Measurements from ENCODE around the gene STAMBPL1. TPM values are rescaled to one million over a fixed set of nuclear protein-coding genes. Genes with fewer than 3 reads are reported as not detected.
"Not testable (repeated sequence)": the region's sequence is repeated elsewhere in the genome, so short reads cannot be mapped to it uniquely, and the experiment has no call there.

STAMBPL1 gene
- total RNA-seq, 1 donor from 2014 or later, result 2.4 TPM

- ATAC-seq (peak; percentile 62), DNase-seq (no peak)
- intact Hi-C loops (cut with micrococcal nuclease), result no loop called here
Observed at GRCh38 chr10:88913127-88913526, 33.1 kb downstream of the STAMBPL1 start.

- ATAC-seq, result peak; percentile 42
- intact Hi-C loops (cut with micrococcal nuclease), result no loop called here
- no peak for DNase-seq
Observed at GRCh38 chr10:88913788-88914187, 33.7 kb downstream of the STAMBPL1 start.

DNA sequence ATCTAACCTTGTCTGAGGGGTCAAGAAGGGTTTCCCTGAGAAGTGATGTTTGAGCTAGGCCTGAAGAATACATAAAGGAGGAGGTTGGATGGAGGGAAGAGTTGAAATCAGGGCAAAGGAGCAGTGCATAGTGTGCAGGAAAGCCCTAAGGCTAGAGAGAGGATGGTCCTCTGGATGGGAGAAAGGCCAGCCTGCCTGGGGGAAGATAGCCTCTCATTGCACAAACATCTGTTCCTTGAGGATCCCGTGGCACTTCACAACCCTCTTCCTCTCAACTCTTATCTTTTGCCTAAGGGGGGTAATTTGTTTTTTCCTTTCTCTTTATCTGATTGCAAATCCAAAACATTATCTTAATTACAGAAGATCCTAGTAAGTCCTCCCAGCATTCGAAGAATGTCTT is 35.7 kb downstream of the STAMBPL1 start:
- DNase-seq (no peak), ATAC-seq (no peak)
- intact Hi-C loops (cut with micrococcal nuclease), result no loop called here

DNA sequence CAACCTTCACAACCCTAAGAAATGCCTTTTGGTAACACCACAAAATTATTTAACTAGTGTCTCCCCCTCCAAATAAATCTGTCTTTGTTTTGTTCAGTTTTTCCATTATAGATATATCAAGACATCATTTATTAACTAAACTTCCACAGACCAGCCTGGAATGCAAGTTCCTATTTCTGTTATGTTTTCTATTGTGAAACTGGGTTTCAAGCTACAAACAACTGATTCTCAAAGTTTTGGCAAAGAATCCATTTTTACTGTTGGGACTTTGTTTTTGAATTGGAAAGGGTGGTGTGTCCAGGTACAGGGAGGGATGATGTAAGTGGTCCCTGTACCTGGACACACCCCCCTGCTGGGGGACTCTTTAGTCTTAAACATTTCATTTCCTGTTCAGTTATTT is 36.2 kb downstream of the STAMBPL1 start:
- intact Hi-C loops (cut with micrococcal nuclease), result no loop called here
- no peak for DNase-seq

GRCh38 chr10:88916986-88917385 is 36.9 kb downstream of the STAMBPL1 start:
- ATAC-seq (no peak), DNase-seq (no peak)
- intact Hi-C loops (cut with micrococcal nuclease), result no loop called here

More for the DNA sequence above, 36.2 kb downstream of the STAMBPL1 start:
- ATAC-seq, result no peak

DNA sequence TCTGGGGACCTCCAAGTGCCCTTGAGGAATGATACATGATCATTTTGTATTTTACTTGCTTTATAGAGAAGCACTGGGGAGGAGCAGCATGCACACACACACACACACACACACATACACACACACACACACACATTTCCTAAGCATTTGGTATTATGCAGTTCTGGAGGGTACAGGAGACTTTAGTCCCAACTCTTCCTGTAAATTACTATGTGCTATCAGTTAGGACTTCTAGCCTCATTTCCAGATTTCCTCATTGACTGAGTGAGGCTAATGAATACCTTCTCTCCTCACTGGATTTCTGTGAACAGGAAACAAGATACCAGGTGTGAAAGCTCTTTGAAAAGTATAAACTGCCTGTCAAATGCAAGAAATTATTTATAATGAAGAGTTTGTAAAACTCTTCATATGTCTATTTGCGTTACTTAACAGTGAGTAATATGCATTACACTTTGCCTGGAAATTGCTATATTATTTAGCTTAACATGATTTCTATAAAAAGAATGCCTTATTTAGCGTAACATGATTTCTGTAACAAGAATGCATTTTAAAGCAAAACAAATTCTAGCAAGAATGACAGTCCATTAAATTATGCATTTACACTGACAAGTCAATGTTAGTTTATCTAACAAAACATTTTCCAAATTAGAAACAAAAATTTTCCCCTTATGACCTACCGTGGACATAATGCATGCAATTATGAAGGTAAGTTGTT is 38.3 kb downstream of the STAMBPL1 start:
- ATAC-seq (no peak), DNase-seq (no peak)
- intact Hi-C loops (cut with micrococcal nuclease), result no loop called here

- intact Hi-C loops (cut with micrococcal nuclease), result no loop called here
- DNase-seq (no peak), ATAC-seq (no peak)
Observed at GRCh38 chr10:88919041-88919440, 39.0 kb downstream of the STAMBPL1 start.

- no peak for DNase-seq
- intact Hi-C loops (cut with micrococcal nuclease), result no loop called here
- ATAC-seq, result no peak
Observed at GRCh38 chr10:88920198-88920597, 40.2 kb downstream of the STAMBPL1 start.

DNA sequence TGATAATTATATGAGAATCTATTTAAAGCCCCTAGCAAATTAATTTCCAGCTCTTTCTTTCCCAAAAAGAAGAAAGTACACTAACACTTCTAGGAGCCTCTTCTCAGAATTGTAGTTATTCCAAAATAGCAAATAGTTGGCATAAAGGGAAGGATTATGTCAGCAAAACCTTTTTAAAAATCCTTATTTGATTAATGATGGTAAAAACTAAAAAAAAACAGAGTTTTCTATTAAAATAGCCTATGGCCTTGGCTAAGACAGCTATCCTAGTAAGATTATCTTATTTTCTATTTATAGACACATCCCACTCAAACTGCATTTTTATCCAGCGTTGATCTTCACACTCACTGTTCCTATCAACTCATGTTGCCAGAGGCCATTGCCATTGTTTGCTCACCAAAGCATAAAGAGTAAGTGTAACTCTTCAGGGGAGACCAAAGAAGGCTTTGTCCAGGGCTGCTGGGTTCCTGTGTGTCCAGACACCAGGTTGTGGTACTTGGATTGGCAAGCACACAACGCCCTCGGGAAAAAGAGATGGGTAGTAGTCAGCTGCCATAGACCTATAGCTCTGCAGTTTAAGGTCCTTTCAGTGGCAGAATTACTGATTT is 41.0 kb downstream of the STAMBPL1 start:
- no peak for ATAC-seq
- intact Hi-C loops (cut with micrococcal nuclease), result no loop called here
- DNase-seq, result no peak

- no peak for ATAC-seq
- DNase-seq, result no peak
- intact Hi-C loops (cut with micrococcal nuclease), result no loop called here
Observed at GRCh38 chr10:88922041-88922440, 42.0 kb downstream of the STAMBPL1 start.

DNA sequence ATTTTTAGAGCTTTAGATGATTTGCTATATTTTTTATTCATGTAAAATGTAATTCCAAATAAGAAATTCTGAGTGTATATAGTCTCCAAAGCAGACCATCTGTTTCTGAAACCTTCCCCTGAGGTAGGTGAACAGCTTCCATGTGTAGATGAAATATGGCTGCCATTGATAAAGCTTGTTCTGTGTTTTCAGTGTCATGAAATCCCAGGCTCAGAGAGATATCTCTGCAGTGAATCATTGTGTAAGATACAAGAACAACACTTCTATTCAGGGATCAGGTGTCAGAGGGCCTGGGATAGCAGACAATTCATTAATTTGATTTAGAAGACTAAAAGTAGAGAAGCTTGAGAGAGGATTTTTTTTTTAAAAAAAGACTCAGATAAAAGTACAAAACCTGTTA is 43.5 kb downstream of the STAMBPL1 start:
- DNase-seq (no peak), ATAC-seq (no peak)
- intact Hi-C loops (cut with micrococcal nuclease), result no loop called here

GRCh38 chr10:88926566-88927415 is 46.7 kb downstream of the STAMBPL1 start:
- peak; percentile 83 for ATAC-seq
- intact Hi-C loops (cut with micrococcal nuclease), result no loop called here
- no peak for DNase-seq

- ATAC-seq (no peak), DNase-seq (no peak)
- intact Hi-C loops (cut with micrococcal nuclease), result no loop called here
Observed at GRCh38 chr10:88927416-88927690, 47.3 kb downstream of the STAMBPL1 start.

- no peak for ATAC-seq
- DNase-seq, result no peak
- intact Hi-C loops (cut with micrococcal nuclease), result no loop called here
Observed at GRCh38 chr10:88928254-88928653, 48.2 kb downstream of the STAMBPL1 start.

- intact Hi-C loops (cut with micrococcal nuclease), result no loop called here
- DNase-seq (no peak), ATAC-seq (peak; percentile 62)
Observed at GRCh38 chr10:88931548-88931947, 51.5 kb downstream of the STAMBPL1 start.

GRCh38 chr10:88932029-88932428 is 52.0 kb downstream of the STAMBPL1 start:
- DNase-seq, ATAC-seq: not testable (repeated sequence)
- intact Hi-C loops (cut with micrococcal nuclease), result loop anchor here (1.0 kb wide), 1 partner anchor 97 kb away; no protein-coding TSS in a partner anchor

DNA sequence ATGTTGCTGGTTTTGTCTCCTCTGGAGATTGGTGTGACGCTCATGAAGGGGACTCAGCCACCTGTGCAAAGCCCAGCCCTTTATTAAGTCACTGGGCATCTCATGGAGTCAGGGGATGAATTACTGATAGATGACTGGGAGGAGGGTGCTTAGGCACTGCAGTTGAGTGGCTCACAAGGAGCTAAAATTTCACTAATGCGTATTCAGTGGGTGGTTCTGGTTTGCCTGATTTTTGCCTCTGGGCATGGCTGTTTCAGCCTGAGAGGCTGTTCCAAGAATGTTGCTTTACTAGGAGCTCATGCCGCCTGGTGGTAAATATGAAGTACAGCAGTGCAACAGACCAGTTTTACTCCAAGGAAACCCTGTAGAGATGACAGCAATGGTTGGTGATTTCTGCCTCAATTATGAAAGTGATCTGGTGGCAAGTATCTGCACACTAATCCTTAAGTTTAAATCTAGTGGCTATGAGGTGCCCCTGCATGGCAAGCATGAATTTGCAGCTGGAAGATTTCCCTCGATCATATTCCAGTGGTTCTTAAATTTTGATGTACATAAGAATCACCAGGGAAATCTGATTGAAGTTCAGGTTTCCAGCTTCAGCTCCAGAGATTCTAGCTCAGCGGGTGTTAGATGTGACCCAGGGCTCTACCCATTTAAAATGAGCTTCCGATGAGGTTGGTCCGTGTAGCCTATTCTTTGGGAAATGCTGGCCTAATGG is 52.7 kb downstream of the STAMBPL1 start:
- DNase-seq, result no peak
- ATAC-seq, result peak; percentile 75

GRCh38 chr10:88933564-88933963 is 53.5 kb downstream of the STAMBPL1 start:
- no peak for ATAC-seq
- intact Hi-C loops (cut with micrococcal nuclease), result no loop called here

More for the DNA sequence above, 52.7 kb downstream of the STAMBPL1 start:
- intact Hi-C loops (cut with micrococcal nuclease), result loop anchor here (1.0 kb wide), 1 partner anchor 97 kb away; no protein-coding TSS in a partner anchor

DNA sequence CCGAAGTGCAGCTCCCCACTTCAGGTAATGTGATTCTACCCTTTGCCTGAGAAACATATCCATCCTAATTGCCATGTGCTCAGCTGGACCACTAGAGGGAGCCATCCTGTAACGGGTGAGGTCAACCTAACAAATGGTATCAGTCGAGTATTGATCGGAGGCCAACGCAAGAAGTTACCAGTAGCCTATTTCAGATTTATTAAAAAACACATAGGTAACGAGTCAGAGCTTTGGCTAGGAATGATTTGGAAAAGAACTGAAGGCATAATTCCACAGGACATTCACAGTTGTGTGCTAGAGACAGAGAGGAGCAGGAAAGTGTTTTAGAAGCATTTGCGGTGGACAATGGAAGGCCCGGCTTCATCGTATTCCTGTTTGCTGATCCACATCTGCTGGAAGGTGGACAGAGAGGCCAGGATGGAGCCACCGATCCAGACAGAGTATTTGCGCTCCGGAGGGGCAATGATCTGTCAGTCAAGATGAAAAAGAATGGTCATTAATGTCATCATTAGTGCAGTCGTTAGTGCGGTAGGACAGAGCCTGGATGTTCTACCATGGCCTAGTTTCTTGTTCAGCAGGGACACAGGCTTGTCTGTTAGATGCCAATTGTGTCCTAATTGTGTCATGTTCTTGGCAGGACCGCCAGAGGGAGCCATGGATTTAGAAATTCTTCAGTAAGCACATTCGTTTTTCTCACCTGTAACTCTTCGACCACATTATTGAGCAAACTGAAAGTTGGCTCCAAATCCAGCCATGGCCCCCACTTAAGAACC is 55.0 kb downstream of the STAMBPL1 start:
- ATAC-seq (peak; percentile 73), DNase-seq (peak; percentile 72)
- intact Hi-C loops (cut with micrococcal nuclease), result loop anchor here (2.0 to 5.0 kb wide), 2 partner anchors 52 to 277 kb away; no protein-coding TSS in a partner anchor

More at GRCh38 chr10:88933564-88933963, 53.5 kb downstream of the STAMBPL1 start:
- no peak for DNase-seq
